Transverse colon (tissue), 4 donors: Measurements from ENCODE around the gene BTBD19. TPM values are rescaled to one million over a fixed set of nuclear protein-coding genes. Genes with fewer than 3 reads are reported as not detected.

Experiments used
- DNase-seq: peaks from one replicate; pipeline ENCODE4 v3.0.0-alpha.2; 2019
- H3K27ac ChIP-seq, 4 donors: fragments of 200-600 bp; sonication (generic); 2 replicates each; pipeline ENCODE4 v1.5.1; 2016 to 2018; ENCODE audit warnings: inconsistent platforms in 4 of 4
- H3K27me3 ChIP-seq: fragments of 200-600 bp; sonication (generic); 2 replicates; pipeline ENCODE4 v1.5.1; 2017; ENCODE audit warnings: inconsistent platforms
- H3K36me3 ChIP-seq, 4 donors: fragments of 200-600 bp; sonication (generic); 2 replicates each; pipeline ENCODE4 v1.5.1; 2017 to 2019; ENCODE audit warnings: inconsistent platforms in 4 of 4
- H3K4me1 ChIP-seq, 4 donors: fragments of 200-600 bp; sonication (generic); 2 replicates each; pipeline ENCODE4 v1.5.1; 2017 to 2020; ENCODE audit warnings: inconsistent platforms in 4 of 4
- H3K4me3 ChIP-seq, 4 donors: fragments of 200-600 bp; sonication (generic); 1 replicate in 1 of 4; 2 replicates in 3 of 4; pipeline versions ENCODE4 v1.5.1 to v1.6.1; 2017 to 2019; ENCODE audit warnings: inconsistent platforms in 4 of 4
- H3K9me3 ChIP-seq, 2 donors: fragments of 200-600 bp; sonication (generic); 2 replicates each; pipeline ENCODE4 v1.5.1; 2017 to 2019; ENCODE audit warnings: inconsistent platforms in 2 of 2
- EP300 ChIP-seq: sonication (generic); formaldehyde crosslinking; IDR thresholded peaks from one replicate; pipeline ENCODE4 v1.6.1; 2017; ENCODE audit warnings: antibody characterized with exemption, low read depth
- POLR2A ChIP-seq: fragments of 450-650 bp; IDR thresholded peaks from one replicate; pipeline ENCODE4 v1.6.1; 2016; ENCODE audit warnings: antibody characterized with exemption, mild to moderate bottlenecking, moderate library complexity
- POLR2AphosphoS5 ChIP-seq, 3 donors: sonication (generic); formaldehyde crosslinking; IDR thresholded peaks; one replicate each; pipeline ENCODE4 v1.6.1; 2016; ENCODE audit warnings: antibody characterized with exemption in 3 of 3
- WGBS, 2 donors: methylation state at CpG; one replicate each; pipeline ENCODE4 v1.1.5; 2018; ENCODE audit warnings: low coverage in 1 of 2; 5-methylcytosine and 5-hydroxymethylcytosine counted together
- in situ Hi-C, 4 donors: fragments of 200-750 bp; cut with MboI; loops; one replicate each; pipeline versions ENCODE4 v1.15.0 to v1.15.1; 2017; ENCODE audit warnings: low sequenced_read_pairs in 3 of 4, low pct_ligation_motif_present in 1 of 4, low pct_unique_long_range_greater_than_20kb in 1 of 4
- intact Hi-C: fragments of 100-400 bp; cut with DNase I; formaldehyde crosslinking; loops from one replicate; pipeline ENCODE4 v1.15.1; 2023; ENCODE audit warnings: low total_unique reads
- total RNA-seq, 4 donors: library from RNA; depleted of rRNA; stranded (reverse); fragments of >200 nt; gene quantifications; one replicate each; pipeline ENCODE4 v1.1.0, GENCODE V29; 2016
- TF ChIP-seq, protein P1 (sequence below), 5 experiments: fragments of 200-600 bp in 3 of 5; fragments of 450-650 bp in 2 of 5; sonication (generic) in 3 of 5; IDR thresholded peaks; 1 replicate in 2 of 5; 2 replicates in 3 of 5; pipeline ENCODE4 v1.5.1; 2016 to 2017; ENCODE audit warnings: antibody characterized with exemption in 5 of 5, inconsistent platforms in 3 of 5, mild to moderate bottlenecking in 2 of 5, moderate library complexity in 1 of 5

The BTBD19 gene
- total RNA-seq, 4 donors from 2014 or later: 1.5 to 22.1 (median 3.7) TPM

DNA sequence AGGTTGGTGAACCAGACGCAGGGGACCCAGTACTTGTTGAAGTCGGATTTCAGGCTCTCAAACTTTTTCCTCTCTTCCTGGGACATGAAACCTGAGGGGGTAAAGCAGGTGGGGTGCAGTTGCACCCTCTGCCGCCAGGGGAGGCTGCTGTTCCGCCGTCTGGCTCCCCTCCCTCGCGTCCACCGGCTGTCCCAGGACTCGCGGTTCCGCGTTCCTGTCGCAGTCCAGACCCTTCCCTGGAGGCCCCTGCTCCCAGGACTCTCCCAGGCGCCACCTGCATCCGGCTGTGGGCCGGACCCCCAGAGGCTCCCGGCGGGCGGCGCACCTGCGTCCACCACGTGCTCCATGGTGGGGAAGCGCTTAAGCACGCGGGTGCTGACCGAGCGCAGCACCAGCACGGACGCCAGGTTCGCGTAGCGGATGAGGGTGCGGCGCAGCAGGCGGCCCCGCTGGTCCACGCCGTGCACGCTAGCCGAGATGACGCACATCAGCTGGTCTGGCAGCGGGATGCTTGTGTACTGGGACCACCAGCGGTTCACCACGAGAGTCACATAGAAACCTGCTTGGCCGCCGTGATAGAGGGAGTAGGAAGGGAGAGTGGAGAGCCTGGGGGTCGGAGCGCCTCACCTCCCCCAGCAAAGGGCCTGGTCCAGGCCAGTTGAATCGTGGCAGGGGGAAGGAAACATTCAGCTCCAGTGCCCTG lies 22.0 kb upstream of the BTBD19 start:
- Histone ChIP-seq H3K4me1 (peaks cover 11 to 34% (median 22%) of the 10 kb centered on the region in 4 donors), H3K36me3 (no peaks in the 10 kb centered on the region), H3K9me3 (no peaks in the 10 kb centered on the region), H3K27me3 (no peaks in the 10 kb centered on the region), H3K4me3 (peak overlapping the region; percentile 26 to 63 (median 42)), H3K27ac (peak overlapping the region; percentile 47 to 72 (median 60))
- 5 to 42% methylated on average over 5 to 48 of the region's 49 CpGs for WGBS, 2 donors
- peak; percentile 84 for DNase-seq
- in situ Hi-C loops (loop anchor here in 2 of 4 donors (25.0 kb wide), 2 partner anchors 226 to 526 kb away; partner anchors contain the start of genes HECTD3 (in 1 of the 2) and UROD (in 1 of the 2)), intact Hi-C loops (loop anchor here (10.0 kb wide), 1 partner anchor 49 kb away; no protein-coding TSS in a partner anchor)
- TF ChIP-seq EP300 (no peak), POLR2AphosphoS5 (IDR thresholded peaks at IDR 0.05) (peak in 2 of 3 donors; percentile 7 to 44), POLR2A (peak; percentile 14)
- TF ChIP-seq, protein P1, sequence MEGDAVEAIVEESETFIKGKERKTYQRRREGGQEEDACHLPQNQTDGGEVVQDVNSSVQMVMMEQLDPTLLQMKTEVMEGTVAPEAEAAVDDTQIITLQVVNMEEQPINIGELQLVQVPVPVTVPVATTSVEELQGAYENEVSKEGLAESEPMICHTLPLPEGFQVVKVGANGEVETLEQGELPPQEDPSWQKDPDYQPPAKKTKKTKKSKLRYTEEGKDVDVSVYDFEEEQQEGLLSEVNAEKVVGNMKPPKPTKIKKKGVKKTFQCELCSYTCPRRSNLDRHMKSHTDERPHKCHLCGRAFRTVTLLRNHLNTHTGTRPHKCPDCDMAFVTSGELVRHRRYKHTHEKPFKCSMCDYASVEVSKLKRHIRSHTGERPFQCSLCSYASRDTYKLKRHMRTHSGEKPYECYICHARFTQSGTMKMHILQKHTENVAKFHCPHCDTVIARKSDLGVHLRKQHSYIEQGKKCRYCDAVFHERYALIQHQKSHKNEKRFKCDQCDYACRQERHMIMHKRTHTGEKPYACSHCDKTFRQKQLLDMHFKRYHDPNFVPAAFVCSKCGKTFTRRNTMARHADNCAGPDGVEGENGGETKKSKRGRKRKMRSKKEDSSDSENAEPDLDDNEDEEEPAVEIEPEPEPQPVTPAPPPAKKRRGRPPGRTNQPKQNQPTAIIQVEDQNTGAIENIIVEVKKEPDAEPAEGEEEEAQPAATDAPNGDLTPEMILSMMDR (IDR thresholded peaks at IDR 0.05): peak; percentile 100

DNA sequence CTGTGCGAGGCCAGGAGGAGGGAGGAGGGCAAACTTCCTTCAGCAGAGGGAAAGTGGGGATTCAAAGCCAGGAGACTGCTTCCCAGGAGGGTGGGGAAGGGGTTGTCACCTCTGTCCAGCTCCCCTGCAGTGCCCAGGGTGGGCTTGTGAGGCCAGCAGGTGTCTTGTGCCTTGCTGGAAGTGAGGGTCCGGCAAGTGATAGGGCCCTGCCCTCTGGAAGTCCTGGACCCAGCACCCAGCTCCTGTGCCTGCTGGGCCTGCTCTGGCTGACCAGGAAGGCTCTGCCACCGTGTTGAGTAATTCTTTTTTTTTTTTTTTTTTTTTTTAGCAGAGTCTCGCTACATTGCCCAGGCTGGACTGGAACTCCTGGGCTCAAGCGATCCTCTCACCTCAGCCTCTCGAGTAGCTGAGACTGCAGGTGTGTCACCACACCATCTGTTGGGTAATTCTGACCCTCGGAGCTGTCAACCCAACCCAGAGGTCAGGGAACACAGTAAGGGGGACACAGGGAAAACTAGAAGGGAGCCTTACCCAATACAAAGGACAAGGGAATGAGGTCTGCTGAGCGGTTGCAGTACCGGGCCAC lies 21.4 kb upstream of the BTBD19 start:
- peak overlapping the region in 1 of 4 donors; percentile 47 for H3K4me3 ChIP-seq
- H3K4me1 ChIP-seq: peaks cover 11 to 40% (median 22%) of the 10 kb centered on the region in 4 donors
- in situ Hi-C loops: loop anchor here in 2 of 4 donors (25.0 kb wide), 2 partner anchors 225 to 525 kb away; partner anchors contain the start of genes HECTD3 (in 1 of the 2) and UROD (in 1 of the 2)
- TF ChIP-seq EP300 (no peak), POLR2AphosphoS5 (IDR thresholded peaks at IDR 0.05) (no peak), POLR2A (no peak)
- TF ChIP-seq, protein P1 (IDR thresholded peaks at IDR 0.05): no peak
- intact Hi-C loops: loop anchor here (10.0 kb wide), 1 partner anchor 48 kb away; no protein-coding TSS in a partner anchor
- no peaks in the 10 kb centered on the region for H3K27me3 ChIP-seq
- 76% methylated on average over 9 of the region's 9 CpGs; no CpG with 5 or more reads in 1 of the 2 donors for WGBS, 2 donors
- H3K9me3 ChIP-seq: no peaks in the 10 kb centered on the region
- peak; percentile 9 for DNase-seq
- peak overlapping the region; percentile 47 to 72 (median 60) for H3K27ac ChIP-seq
- no peaks in the 10 kb centered on the region for H3K36me3 ChIP-seq

DNA sequence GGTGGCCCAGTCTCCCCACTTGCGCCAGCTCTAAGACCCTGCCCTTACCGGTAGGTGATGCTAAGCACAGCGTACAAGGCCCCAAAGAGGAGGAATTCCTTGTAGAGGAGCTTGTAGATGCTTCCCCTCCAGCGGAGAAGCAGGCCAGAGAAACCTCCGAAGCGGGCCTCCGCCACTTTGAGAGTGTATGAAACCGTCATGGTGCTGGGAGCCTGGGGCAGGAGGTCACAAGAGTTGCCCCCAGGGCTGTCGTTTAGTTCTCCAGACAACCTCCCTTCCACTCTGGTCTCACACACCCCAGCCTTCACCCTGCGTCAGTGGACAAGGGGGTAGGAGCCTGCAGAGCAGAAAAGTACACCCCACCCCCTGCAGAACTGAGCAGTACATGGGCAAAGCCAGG lies 20.8 kb upstream of the BTBD19 start:
- DNase-seq: no peak
- WGBS, 2 donors: 96% methylated on average over 10 of the region's 10 CpGs; no CpG with 5 or more reads in 1 of the 2 donors
- TF ChIP-seq, protein P1 (IDR thresholded peaks at IDR 0.05): no peak
- TF ChIP-seq POLR2A: no peak
- TF ChIP-seq POLR2AphosphoS5 (IDR thresholded peaks at IDR 0.05): no peak
- TF ChIP-seq EP300: no peak
- no peaks in the 10 kb centered on the region for H3K36me3 ChIP-seq
- in situ Hi-C loops: loop anchor here in 2 of 4 donors (25.0 kb wide), 2 partner anchors 225 to 525 kb away; partner anchors contain the start of genes HECTD3 (in 1 of the 2) and UROD (in 1 of the 2)
- no peaks in the 10 kb centered on the region for H3K9me3 ChIP-seq
- peaks cover 11 to 41% (median 22%) of the 10 kb centered on the region in 4 donors for H3K4me1 ChIP-seq
- no peak overlapping the region for H3K27ac ChIP-seq
- H3K4me3 ChIP-seq: no peak overlapping the region
- intact Hi-C loops: loop anchor here (10.0 kb wide), 1 partner anchor 47 kb away; no protein-coding TSS in a partner anchor
- no peaks in the 10 kb centered on the region for H3K27me3 ChIP-seq
